ENCODE data around the gene NCOA6.

Gene NCOA6

GRCh38 chr20:34701405-34702085 is 123.9 kb downstream of the NCOA6 start:
- no peak for FAIRE-seq

GRCh38 chr20:34693414-34693813 is 132.0 kb downstream of the NCOA6 start:
- no peak for FAIRE-seq

DNA sequence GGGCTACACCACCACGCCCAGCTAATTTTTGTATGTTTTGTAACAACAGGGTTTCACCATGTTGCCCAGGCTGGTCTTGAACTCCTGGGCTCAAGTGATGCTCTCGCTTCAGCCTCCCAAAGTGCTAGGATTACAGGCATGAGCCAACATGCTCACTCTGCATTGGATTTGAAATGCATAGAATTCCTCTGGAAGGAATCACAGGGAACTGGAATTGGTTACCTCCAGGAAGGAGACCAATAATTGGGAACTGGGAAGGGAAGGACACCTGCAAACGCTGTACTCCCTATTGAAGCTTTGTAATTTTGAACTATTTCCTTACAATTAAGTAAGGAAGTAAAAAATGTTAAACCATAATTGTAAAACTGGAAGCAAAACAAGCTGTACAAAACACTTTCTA is 133.6 kb downstream of the NCOA6 start:
- FAIRE-seq, result no peak

GRCh38 chr20:34689486-34689885 is 136.0 kb downstream of the NCOA6 start:
- FAIRE-seq, result no peak

DNA sequence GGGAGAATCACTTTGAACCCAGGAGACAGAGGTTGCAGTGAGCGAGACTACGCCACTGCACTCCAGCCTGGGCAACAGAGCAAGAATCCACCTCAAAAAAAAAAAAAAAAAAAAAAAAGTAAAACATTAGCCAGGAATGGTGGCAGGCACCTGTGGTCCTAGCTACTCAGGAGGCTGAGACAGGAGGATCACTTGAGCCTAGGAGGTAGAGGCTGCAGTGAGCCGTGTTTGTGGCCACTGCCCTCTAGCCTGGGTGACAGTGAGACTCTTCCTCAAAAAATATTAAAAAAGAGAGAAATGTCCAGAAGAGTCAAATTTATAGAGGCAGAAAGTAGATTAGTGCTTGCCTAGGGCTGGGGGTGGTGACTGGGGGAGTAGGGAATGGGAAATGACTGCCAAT is 141.8 kb downstream of the NCOA6 start:
- no peak for FAIRE-seq

- no peak for FAIRE-seq
These were observed 144.8 kb downstream of the NCOA6 start for GRCh38 chr20:34680586-34681175.

DNA sequence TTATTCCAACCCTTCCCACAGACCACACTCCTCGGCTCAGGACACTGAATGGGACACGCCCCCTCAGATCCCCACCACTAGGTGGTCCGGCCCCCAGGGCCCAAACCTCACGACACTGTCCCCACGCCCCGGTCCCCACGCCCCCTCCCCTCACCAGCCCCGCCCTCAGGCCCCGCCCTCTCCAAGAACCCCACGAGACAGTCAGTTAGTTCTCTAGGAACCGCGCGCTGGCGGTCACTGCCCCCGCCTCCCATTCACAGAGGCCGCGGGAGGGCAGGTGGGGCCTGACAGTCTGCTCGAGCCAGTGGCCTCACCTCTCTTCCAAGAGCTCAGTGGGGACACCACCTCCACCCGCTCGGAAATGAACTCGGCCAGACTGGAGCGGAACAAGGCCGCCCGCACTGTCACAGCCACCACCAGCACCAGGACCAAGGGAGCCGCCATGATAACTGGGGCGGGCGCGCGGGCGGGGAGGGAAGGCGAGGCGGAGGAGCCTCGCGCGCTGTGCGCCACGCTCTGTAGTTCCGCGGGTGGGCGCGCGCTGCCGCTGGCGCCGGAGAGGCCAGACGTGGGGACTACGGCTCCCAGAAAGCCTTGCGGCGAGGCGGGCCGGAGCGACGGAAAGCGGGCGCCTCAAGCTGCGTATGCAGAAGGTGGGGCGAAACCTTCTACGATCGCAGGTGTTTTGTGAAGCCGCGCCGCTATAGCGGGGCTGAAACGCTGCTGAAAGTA is 148.6 kb downstream of the NCOA6 start, which contains the start of gene PIGU:
PIGU (minus strand) TSS at position 451 of the 732 bp plus-strand sequence; CDS start at position 444, 7 bp downstream.
- FAIRE-seq, result no peak

GRCh38 chr20:34675993-34676641 is 149.3 kb downstream of the NCOA6 start:
- FAIRE-seq, result no peak

DNA sequence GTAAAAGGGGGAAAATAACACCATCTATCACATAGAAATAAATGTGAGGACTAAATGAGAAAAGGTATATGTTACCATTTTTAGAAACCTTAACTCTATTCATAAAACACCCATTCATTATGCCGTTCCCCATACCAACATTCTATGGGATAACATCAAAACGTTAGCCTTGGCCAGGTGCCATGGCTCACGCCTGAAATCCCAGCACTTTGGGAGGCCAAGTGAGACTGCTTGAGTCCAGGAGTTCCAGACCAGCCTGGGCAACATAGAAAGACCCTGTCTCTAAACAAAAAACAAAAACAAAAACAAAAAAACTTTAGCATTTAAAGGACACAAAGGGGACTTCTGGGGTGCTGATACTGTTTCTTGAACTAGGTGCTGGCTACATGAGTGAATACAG is 149.9 kb downstream of the NCOA6 start:
- FAIRE-seq, result no peak

GRCh38 chr20:34673412-34673811 is 152.0 kb downstream of the NCOA6 start:
- FAIRE-seq, result no peak

DNA sequence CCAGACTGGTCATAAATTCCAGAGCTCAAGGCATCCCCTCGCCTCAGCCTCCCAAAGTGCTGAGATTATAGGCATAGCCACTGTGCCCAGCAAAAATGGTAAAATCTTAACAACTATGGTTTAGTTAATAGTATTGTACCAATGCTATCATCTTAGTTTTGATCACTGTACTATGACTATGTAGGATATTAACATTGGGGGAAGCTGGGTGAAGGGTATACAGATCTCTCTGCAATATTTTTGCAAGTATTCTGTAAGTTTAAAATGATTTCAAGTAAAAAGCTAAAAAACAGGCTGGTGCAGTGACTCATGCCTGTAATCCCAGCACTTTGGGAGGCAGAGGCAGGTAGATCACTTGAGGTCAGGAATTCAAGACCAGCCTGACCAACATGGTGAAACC is 156.4 kb downstream of the NCOA6 start:
- FAIRE-seq, result no peak

Data from islet of Langerhans (tissue), 1 donor.